OCI-LY1 (cell line): ENCODE data around the gene MCC.

Experiments used
- H2AFZ ChIP-seq: fragments of 200-600 bp; sonication (generic), shearing (Covaris generic); 2 replicates; pipeline ENCODE4 v1.6.0; 2014; ENCODE audit warnings: antibody characterized with exemption, mild to moderate bottlenecking, low read length
- H3F3A ChIP-seq: fragments of 200-600 bp; sonication (generic), shearing (Covaris generic); 2 replicates; pipeline ENCODE4 v1.6.0; 2014; ENCODE audit warnings: mild to moderate bottlenecking, antibody characterized with exemption, low read length, moderate library complexity; ENCODE audit not compliant: insufficient read depth
- H3K27ac ChIP-seq: fragments of 200-600 bp; sonication (generic); 2 replicates; pipeline ENCODE4 v1.5.1; 2014; ENCODE audit warnings: low read length, mixed run types, mild to moderate bottlenecking, low read depth; ENCODE audit not compliant: poor library complexity, severe bottlenecking
- H3K27me3 ChIP-seq: fragments of 200-600 bp; sonication (generic); 2 replicates; pipeline ENCODE4 v1.6.0; 2014; ENCODE audit warnings: antibody characterized with exemption, mild to moderate bottlenecking, low read length, moderate library complexity; ENCODE audit not compliant: insufficient read depth
- H3K36me3 ChIP-seq: fragments of 200-600 bp; sonication (generic); 2 replicates; pipeline ENCODE4 v1.6.1; 2014; ENCODE audit warnings: mild to moderate bottlenecking, antibody characterized with exemption, low read length, moderate library complexity, mixed read lengths; ENCODE audit not compliant: insufficient read depth
- H3K4me1 ChIP-seq: fragments of 200-600 bp; sonication (generic); 2 replicates; pipeline ENCODE4 v1.5.1; 2014; ENCODE audit warnings: mild to moderate bottlenecking, low read length, moderate library complexity; ENCODE audit not compliant: insufficient read depth, severe bottlenecking
- H3K4me2 ChIP-seq: fragments of 200-600 bp; sonication (generic), shearing (Covaris generic); 2 replicates; pipeline ENCODE4 v1.6.1; 2014; ENCODE audit warnings: low read length
- H3K4me3 ChIP-seq: fragments of 200-600 bp; sonication (generic); 2 replicates; pipeline ENCODE4 v1.5.1; 2014; ENCODE audit warnings: low read length, low read depth, mild to moderate bottlenecking, mixed read lengths; ENCODE audit not compliant: poor library complexity, severe bottlenecking
- H3K79me2 ChIP-seq: fragments of 200-600 bp; shearing (Covaris generic); 2 replicates; pipeline ENCODE4 v1.6.1; 2016; ENCODE audit warnings: mixed run types, low read length, mixed read lengths; ENCODE audit not compliant: insufficient read depth
- H3K9ac ChIP-seq: fragments of 200-600 bp; sonication (generic), shearing (Covaris generic); 2 replicates; pipeline ENCODE4 v1.6.1; 2014; ENCODE audit warnings: mild to moderate bottlenecking, low read length, mixed read lengths
- H3K9me2 ChIP-seq: fragments of 200-600 bp; sonication (generic), shearing (Covaris generic); 2 replicates; pipeline ENCODE4 v1.6.1; 2014; ENCODE audit warnings: low read depth, mild to moderate bottlenecking, low read length, mixed read lengths
- H3K9me3 ChIP-seq: fragments of 200-600 bp; shearing (Covaris generic); 2 replicates; pipeline ENCODE4 v1.6.1; 2014; ENCODE audit warnings: low read length, mixed read lengths
- H4K20me1 ChIP-seq: fragments of 200-600 bp; sonication (generic), shearing (Covaris generic); 2 replicates; pipeline ENCODE4 v1.6.0; 2016; ENCODE audit warnings: mild to moderate bottlenecking, low read length; ENCODE audit not compliant: insufficient read depth
- CTCF ChIP-seq: fragments of 200-600 bp; sonication (generic), shearing (Covaris generic); IDR thresholded peaks from 2 replicates; pipeline ENCODE4 v1.5.1; 2017; ENCODE audit warnings: mild to moderate bottlenecking, antibody characterized with exemption, low read length, moderate library complexity, mixed read lengths
- EZH2 ChIP-seq: fragments of 200-600 bp; sonication (generic), shearing (Covaris generic); IDR thresholded peaks from 2 replicates; pipeline ENCODE4 v1.8.0; 2017; ENCODE audit warnings: borderline replicate concordance, mixed run types, mild to moderate bottlenecking, antibody characterized with exemption, low read length, moderate library complexity, mixed read lengths

MCC gene

GRCh38 chr5:113123618-113124017, 364.6 kb downstream of the MCC start:
- H3K4me2 ChIP-seq, result no peak overlapping the region
- H3K9me2 ChIP-seq, result no peaks in the 10 kb centered on the region
- no peak overlapping the region for H3K9ac ChIP-seq
- no peaks in the 10 kb centered on the region for H3K36me3 ChIP-seq
- H3K79me2 ChIP-seq, result no peaks in the 10 kb centered on the region
- no peaks in the 10 kb centered on the region for H3K4me1 ChIP-seq
- TF ChIP-seq CTCF (peak; percentile 40; the same call in 1 of the 2 replicates), EZH2 (no peak)
- no peaks in the 10 kb centered on the region for H3F3A ChIP-seq
- no peaks in the 10 kb centered on the region for H4K20me1 ChIP-seq
- H3K9me3 ChIP-seq, result no peaks in the 10 kb centered on the region
- H2AFZ ChIP-seq, result no peak overlapping the region
- no peak overlapping the region for H3K27ac ChIP-seq
- H3K27me3 ChIP-seq, result no peaks in the 10 kb centered on the region
- H3K4me3 ChIP-seq, result no peak overlapping the region

GRCh38 chr5:113122053-113122452, 366.2 kb downstream of the MCC start:
- Histone ChIP-seq H3K79me2 (no peaks in the 10 kb centered on the region), H4K20me1 (no peaks in the 10 kb centered on the region), H3F3A (no peaks in the 10 kb centered on the region), H3K36me3 (no peaks in the 10 kb centered on the region), H3K9me2 (no peaks in the 10 kb centered on the region), H3K4me3 (no peak overlapping the region), H3K9ac (no peak overlapping the region), H3K9me3 (no peaks in the 10 kb centered on the region), H2AFZ (no peak overlapping the region), H3K27me3 (no peaks in the 10 kb centered on the region), H3K27ac (no peak overlapping the region), H3K4me1 (no peaks in the 10 kb centered on the region), H3K4me2 (no peak overlapping the region)
- no peak for TF ChIP-seq EZH2
- no peak for TF ChIP-seq CTCF

- Histone ChIP-seq H3F3A (no peaks in the 10 kb centered on the region), H2AFZ (no peak overlapping the region), H3K4me2 (no peak overlapping the region), H3K4me1 (no peaks in the 10 kb centered on the region), H3K36me3 (no peaks in the 10 kb centered on the region), H3K4me3 (no peak overlapping the region), H3K79me2 (no peaks in the 10 kb centered on the region), H3K9me2 (no peaks in the 10 kb centered on the region), H3K9ac (no peak overlapping the region), H3K27ac (no peak overlapping the region), H3K27me3 (no peaks in the 10 kb centered on the region), H4K20me1 (no peaks in the 10 kb centered on the region), H3K9me3 (no peaks in the 10 kb centered on the region)
- TF ChIP-seq CTCF, result no peak
- TF ChIP-seq EZH2, result no peak
These were observed 368.9 kb downstream of the MCC start for GRCh38 chr5:113119246-113119924.
